SK-N-SH treated with all-trans-retinoic acid at 6 μM for 48 hours (cell line): ENCODE data around the gene KIF3C.

Source experiments
- ZC3H10 ChIP-seq: fragments of 250-450 bp; sonication (Bioruptor Pico); IDR thresholded peaks from 2 replicates; pipeline ENCODE4 v1.5.1; 2021; ENCODE audit warnings: mild to moderate bottlenecking, moderate library complexity
- ZFP30 ChIP-seq: fragments of 450-650 bp; formaldehyde crosslinking; IDR thresholded peaks from 2 replicates; pipeline ENCODE4 v1.5.0; 2022; ENCODE audit warnings: mild to moderate bottlenecking, moderate library complexity
- ZNF70 ChIP-seq: fragments of 450-650 bp; formaldehyde crosslinking; IDR thresholded peaks from 2 replicates; pipeline ENCODE4 v1.5.0; 2020; ENCODE audit warnings: mild to moderate bottlenecking, moderate library complexity

GRCh38 chr2:25928668-25929067, 53.6 kb downstream of the KIF3C start:
- TF ChIP-seq ZC3H10 (CRISPR knock-in tag) (no peak), ZFP30 (CRISPR knock-in tag) (no peak), ZNF70 (CRISPR knock-in tag) (no peak)
